HG03097 (cell line): ENCODE data around the gene GGTLC3.
"Not testable (repeated sequence)": the region's sequence is repeated elsewhere in the genome, so short reads cannot be mapped to it uniquely, and the experiment has no call there.

Experiments used
- ATAC-seq: cut with Tn5 transposase; IDR thresholded peaks from one replicate; pipeline ENCODE4 v1.9.1; 2021; ENCODE audit not compliant: unreplicated experiment, low FRiP score

The GGTLC3 gene

DNA sequence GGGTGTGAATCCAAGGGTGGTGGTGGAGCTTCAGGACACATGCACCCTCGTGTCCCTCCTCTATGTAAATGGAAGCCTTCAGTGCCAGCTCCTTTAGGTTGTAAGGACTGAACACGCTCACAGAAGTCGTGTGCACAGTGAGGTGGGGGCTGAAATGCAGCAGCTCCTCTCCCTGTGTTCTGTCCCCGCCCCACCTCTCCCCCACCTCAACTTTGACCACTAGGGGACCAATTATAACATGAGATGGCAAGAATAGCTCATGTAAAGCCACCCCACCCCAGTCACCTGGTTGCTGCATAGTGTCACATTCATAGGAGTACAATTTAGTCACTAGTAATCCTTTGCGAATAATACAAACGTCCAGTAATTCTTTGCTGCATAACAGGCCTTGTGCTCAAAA is 4.8 kb upstream of the GGTLC3 start:
- ATAC-seq, result not testable (repeated sequence)

- ATAC-seq, result not testable (repeated sequence)
Observed at GRCh38 chr22:18513454-18513853, 4.5 kb downstream of the GGTLC3 start.

GRCh38 chr22:18512378-18512777 is 5.6 kb downstream of the GGTLC3 start:
- not testable (repeated sequence) for ATAC-seq

- ATAC-seq, result not testable (repeated sequence)
Observed at GRCh38 chr22:18511327-18511726, 6.6 kb downstream of the GGTLC3 start.

GRCh38 chr22:18496227-18496626 is 21.7 kb downstream of the GGTLC3 start:
- not testable (repeated sequence) for ATAC-seq
